CD4-positive, alpha-beta T cell (primary cell): ENCODE results near the gene ZCCHC13. TPM values are rescaled to one million over a fixed set of nuclear protein-coding genes. Genes with fewer than 3 reads are reported as not detected.
"Not testable (repeated sequence)": the region's sequence is repeated elsewhere in the genome, so short reads cannot be mapped to it uniquely, and the experiment has no call there.

ENCODE experiments used
- ATAC-seq: fragments of 200-7000 bp; cut with Tn5 transposase; one replicate; pipeline ENCODE4 v1.10.0; 2022; ENCODE audit warnings: mild to moderate bottlenecking; ENCODE audit not compliant: poor library complexity
- CTCF ChIA-PET: fragments of 350-600 bp; sonication (Branson Sonifier 250); formaldehyde crosslinking; loops from one replicate; lab custom pipeline; 2021; ENCODE audit warnings: antibody characterized with exemption, inconsistent platforms; lab: Charles Lee
- POLR2A ChIA-PET: fragments of 350-600 bp; sonication (Branson Sonifier 250); formaldehyde crosslinking; loops from one replicate; lab custom pipeline; 2021; ENCODE audit warnings: antibody characterized with exemption, inconsistent platforms; lab: Charles Lee
- DNase-seq, 14 experiments: peaks; one replicate each; pipeline ENCODE4 v3.0.0-alpha.2; 2013 to 2020; ENCODE audit warnings: mixed read lengths in 2 of 14
- H3K27ac ChIP-seq, 2 donors: one replicate each; pipeline versions ENCODE4 v1.5.1 to v1.7.0; 2013; ENCODE audit warnings: low read length in 2 of 2, low read depth in 1 of 2, mild to moderate bottlenecking in 1 of 2
- H3K27me3 ChIP-seq, 2 experiments: 1 replicate in 1 of 2; 2 replicates in 1 of 2; pipeline versions ENCODE4 v1.6.1 to v1.7.0; 2013; ENCODE audit warnings: low read length in 2 of 2, control low read depth in 1 of 2, mild to moderate bottlenecking in 1 of 2, moderate library complexity in 1 of 2; ENCODE audit not compliant: insufficient read depth in 2 of 2, control insufficient read depth in 1 of 2
- H3K36me3 ChIP-seq: one replicate; pipeline ENCODE4 v1.6.1; 2013; ENCODE audit warnings: low read length, control low read depth; ENCODE audit not compliant: insufficient read depth
- H3K4me1 ChIP-seq: one replicate; pipeline ENCODE4 v1.6.1; 2013; ENCODE audit warnings: low read length, control low read depth; ENCODE audit not compliant: insufficient read depth
- H3K4me3 ChIP-seq: one replicate; pipeline ENCODE4 v1.5.1; 2013; ENCODE audit warnings: mild to moderate bottlenecking, low read length, moderate library complexity
- H3K9me3 ChIP-seq, 2 experiments: 1 replicate in 1 of 2; 2 replicates in 1 of 2; pipeline versions ENCODE4 v1.6.1 to v1.7.0; 2013; ENCODE audit warnings: low read length in 2 of 2, mild to moderate bottlenecking in 2 of 2, control low read depth in 1 of 2, moderate library complexity in 1 of 2; ENCODE audit not compliant: control insufficient read depth in 1 of 2, insufficient read depth in 1 of 2
- H3K27ac Mint-ChIP-seq: one replicate; pipeline ENCODE4 v1.8.0; 2020; ENCODE audit warnings: mixed read lengths
- H3K27me3 Mint-ChIP-seq: one replicate; pipeline ENCODE4 v1.8.0; 2021; ENCODE audit warnings: mixed read lengths
- H3K36me3 Mint-ChIP-seq: one replicate; pipeline ENCODE4 v1.8.0; 2021; ENCODE audit warnings: low read depth, mixed read lengths
- H3K4me1 Mint-ChIP-seq: one replicate; pipeline ENCODE4 v1.8.0; 2021; ENCODE audit warnings: low read depth, mixed read lengths
- H3K4me3 Mint-ChIP-seq: one replicate; pipeline ENCODE4 v1.8.0; 2020; ENCODE audit warnings: mild to moderate bottlenecking, mixed read lengths
- H3K9me3 Mint-ChIP-seq: one replicate; pipeline ENCODE4 v1.8.0; 2020; ENCODE audit warnings: mixed read lengths
- intact Hi-C, 2 experiments: fragments of 100-400 bp; cut with DNase I in 1 of 2; cut with micrococcal nuclease in 1 of 2; formaldehyde crosslinking; loops; one replicate each; pipeline versions ENCODE4 v1.15.1 to v1.9.0; 2023 to 2025; cut with DNase I, micrococcal nuclease
- total RNA-seq, 174 experiments: library from RNA in 2 of 174; stranded (reverse) in 2 of 174; gene quantifications; one replicate each; pipeline ENCODE4 v1.2.3 and lab custom pipeline; 2021 to 2026
- TF ChIP-seq, protein P1 (sequence below): fragments of 200-600 bp; IDR thresholded peaks from one replicate; pipeline ENCODE4 v1.8.0; 2022; ENCODE audit warnings: antibody characterized with exemption, mild to moderate bottlenecking

Gene ZCCHC13
- total RNA-seq, 2 experiments from 2014 or later, result not detected

- Mint-ChIP-seq H3K27ac (no peak overlapping the region), H3K9me3 (no peaks in the 10 kb centered on the region), H3K27me3 (no peaks in the 10 kb centered on the region), H3K4me1 (no peaks in the 10 kb centered on the region), H3K36me3 (no peaks in the 10 kb centered on the region), H3K4me3 (no peak overlapping the region)
- CTCF ChIA-PET, result no interaction called here
- TF ChIP-seq, protein P1, sequence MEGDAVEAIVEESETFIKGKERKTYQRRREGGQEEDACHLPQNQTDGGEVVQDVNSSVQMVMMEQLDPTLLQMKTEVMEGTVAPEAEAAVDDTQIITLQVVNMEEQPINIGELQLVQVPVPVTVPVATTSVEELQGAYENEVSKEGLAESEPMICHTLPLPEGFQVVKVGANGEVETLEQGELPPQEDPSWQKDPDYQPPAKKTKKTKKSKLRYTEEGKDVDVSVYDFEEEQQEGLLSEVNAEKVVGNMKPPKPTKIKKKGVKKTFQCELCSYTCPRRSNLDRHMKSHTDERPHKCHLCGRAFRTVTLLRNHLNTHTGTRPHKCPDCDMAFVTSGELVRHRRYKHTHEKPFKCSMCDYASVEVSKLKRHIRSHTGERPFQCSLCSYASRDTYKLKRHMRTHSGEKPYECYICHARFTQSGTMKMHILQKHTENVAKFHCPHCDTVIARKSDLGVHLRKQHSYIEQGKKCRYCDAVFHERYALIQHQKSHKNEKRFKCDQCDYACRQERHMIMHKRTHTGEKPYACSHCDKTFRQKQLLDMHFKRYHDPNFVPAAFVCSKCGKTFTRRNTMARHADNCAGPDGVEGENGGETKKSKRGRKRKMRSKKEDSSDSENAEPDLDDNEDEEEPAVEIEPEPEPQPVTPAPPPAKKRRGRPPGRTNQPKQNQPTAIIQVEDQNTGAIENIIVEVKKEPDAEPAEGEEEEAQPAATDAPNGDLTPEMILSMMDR, result no peak
- Histone ChIP-seq H3K27ac (no peak overlapping the region), H3K27me3 (no peaks in the 10 kb centered on the region), H3K9me3 (no peaks in the 10 kb centered on the region), H3K4me1 (no peaks in the 10 kb centered on the region), H3K36me3 (no peaks in the 10 kb centered on the region), H3K4me3 (no peak overlapping the region)
- DNase-seq (no peak), ATAC-seq (no peak)
- intact Hi-C loops, result no loop called here
- POLR2A ChIA-PET, result no interaction called here
These were observed 3.1 kb upstream of the ZCCHC13 start for GRCh38 chrX:74300869-74301268.

DNA sequence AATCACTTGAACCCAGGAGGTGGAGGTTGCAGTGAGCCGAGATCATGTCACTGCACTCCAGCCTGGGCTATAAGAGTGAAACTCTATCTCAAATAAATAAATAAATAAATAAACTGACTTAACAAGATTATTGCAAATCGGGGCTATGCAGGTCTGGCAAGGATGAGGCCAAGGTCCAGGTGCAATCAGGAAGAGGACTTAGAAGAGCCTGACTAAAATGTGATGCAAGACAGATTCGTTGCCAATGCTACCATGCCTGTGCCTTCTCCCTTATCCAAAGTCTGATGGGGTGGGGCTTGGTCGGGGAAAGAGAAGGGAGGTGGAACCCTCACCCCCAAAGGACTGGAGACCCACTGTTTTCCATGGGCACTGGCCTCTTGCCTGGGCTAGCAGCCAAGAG, 14.7 kb downstream of the ZCCHC13 start:
- CTCF ChIA-PET, result no interaction called here
- Mint-ChIP-seq H3K36me3 (no peaks in the 10 kb centered on the region), H3K4me3 (no peak overlapping the region), H3K9me3 (no peaks in the 10 kb centered on the region), H3K27me3 (peaks cover 4% of the 10 kb centered on the region), H3K27ac (no peak overlapping the region), H3K4me1 (no peaks in the 10 kb centered on the region)
- ATAC-seq (no peak), DNase-seq (no peak)
- H3K27me3 ChIP-seq, result no peaks in the 10 kb centered on the region
- no peaks in the 10 kb centered on the region for H3K4me1 ChIP-seq
- TF ChIP-seq, protein P1, result no peak
- no peaks in the 10 kb centered on the region for H3K36me3 ChIP-seq
- H3K27ac ChIP-seq, result no peak overlapping the region
- H3K4me3 ChIP-seq, result no peak overlapping the region
- intact Hi-C loops, result no loop called here
- no peaks in the 10 kb centered on the region for H3K9me3 ChIP-seq
- POLR2A ChIA-PET, result no interaction called here

GRCh38 chrX:74319321-74319720, 15.3 kb downstream of the ZCCHC13 start:
- H3K9me3 Mint-ChIP-seq, H3K27me3 ChIP-seq, H3K36me3 ChIP-seq, H3K36me3 Mint-ChIP-seq, ATAC-seq, H3K4me3 Mint-ChIP-seq, DNase-seq, H3K9me3 ChIP-seq, H3K4me3 ChIP-seq, H3K27ac Mint-ChIP-seq, H3K4me1 ChIP-seq, H3K27ac ChIP-seq, H3K27me3 Mint-ChIP-seq, CTCF ChIA-PET, H3K4me1 Mint-ChIP-seq, intact Hi-C loops, POLR2A ChIA-PET: not testable (repeated sequence)

DNA sequence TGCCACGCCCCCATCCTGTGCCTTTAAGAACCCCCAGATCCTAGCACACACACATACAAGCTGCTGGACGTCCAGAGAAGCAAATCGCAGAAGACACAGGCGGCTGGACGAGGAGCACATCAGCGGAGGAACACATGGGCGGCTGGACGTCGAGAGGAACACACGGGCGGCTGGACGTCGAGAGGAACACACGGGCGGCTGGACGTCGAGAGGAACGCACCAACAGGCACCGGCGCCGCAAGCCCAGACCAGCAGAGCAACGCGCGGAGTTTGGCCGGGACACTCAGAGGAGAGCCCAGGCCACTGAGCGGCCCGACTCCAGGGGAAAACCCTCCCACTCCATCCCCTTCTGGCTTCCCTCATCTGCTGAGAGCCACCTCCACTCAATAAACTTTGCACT, 17.2 kb downstream of the ZCCHC13 start:
- intact Hi-C loops, result no loop called here
- Histone ChIP-seq H3K27me3 (no peaks in the 10 kb centered on the region), H3K4me3 (no peak overlapping the region), H3K27ac (no peak overlapping the region), H3K4me1 (no peaks in the 10 kb centered on the region), H3K9me3 (no peaks in the 10 kb centered on the region), H3K36me3 (no peaks in the 10 kb centered on the region)
- DNase-seq (no peak), ATAC-seq (no peak)
- TF ChIP-seq, protein P1, result no peak
- Mint-ChIP-seq H3K4me1 (no peaks in the 10 kb centered on the region), H3K27me3 (peaks cover 4% of the 10 kb centered on the region), H3K36me3 (no peaks in the 10 kb centered on the region), H3K9me3 (no peaks in the 10 kb centered on the region), H3K4me3 (no peak overlapping the region), H3K27ac (no peak overlapping the region)
- POLR2A ChIA-PET, result no interaction called here
- CTCF ChIA-PET, result no interaction called here
